Muscle layer of duodenum (tissue), 2 donors: ENCODE results near the gene SLC35B2.

ENCODE experiments used
- H3K27ac ChIP-seq: one replicate; pipeline ENCODE4 v1.7.0; 2013; ENCODE audit warnings: mild to moderate bottlenecking, low read length
- H3K27me3 ChIP-seq: one replicate; pipeline ENCODE4 v1.7.0; 2013; ENCODE audit warnings: low read depth, mild to moderate bottlenecking, control low read depth, low read length
- H3K36me3 ChIP-seq, 2 donors: one replicate each; pipeline ENCODE4 v1.7.0; 2013; ENCODE audit warnings: low read length in 2 of 2, control low read depth in 1 of 2, mild to moderate bottlenecking in 1 of 2; ENCODE audit not compliant: insufficient read depth in 2 of 2, control insufficient read depth in 1 of 2
- H3K4me1 ChIP-seq, 2 donors: one replicate each; pipeline ENCODE4 v1.7.0; 2013; ENCODE audit warnings: low read length in 2 of 2, mild to moderate bottlenecking in 2 of 2, control low read depth in 1 of 2, moderate library complexity in 1 of 2; ENCODE audit not compliant: insufficient read depth in 2 of 2, control insufficient read depth in 1 of 2
- H3K4me3 ChIP-seq, 2 donors: one replicate each; pipeline ENCODE4 v1.7.0; 2013; ENCODE audit warnings: low read length in 2 of 2, low read depth in 1 of 2, mild to moderate bottlenecking in 1 of 2
- H3K9me3 ChIP-seq, 2 donors: one replicate each; pipeline ENCODE4 v1.7.0; 2013; ENCODE audit warnings: low read length in 2 of 2, control low read depth in 1 of 2, mild to moderate bottlenecking in 1 of 2; ENCODE audit not compliant: control insufficient read depth in 1 of 2
- donor health status: healthy.

The SLC35B2 gene

DNA sequence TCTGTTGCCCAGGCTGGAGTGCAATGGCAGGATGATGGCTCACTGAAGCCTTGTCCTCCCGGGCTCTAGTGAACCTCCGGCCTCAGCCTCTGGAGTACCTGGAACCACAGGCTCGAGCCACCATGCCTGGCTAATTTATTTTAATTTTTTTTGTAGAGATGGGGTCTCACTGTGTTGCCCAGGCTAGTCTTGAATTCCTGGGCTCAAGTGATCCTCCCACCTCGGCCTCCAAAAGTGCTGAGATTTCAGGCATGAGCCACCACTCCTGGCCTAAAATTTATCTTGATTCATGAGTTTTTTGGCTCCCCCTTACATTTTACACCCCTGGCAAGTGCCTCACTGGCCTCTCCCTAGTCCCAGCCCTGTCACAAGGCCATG is 36.4 kb downstream of the SLC35B2 start:
- H3K4me1 ChIP-seq, result peaks cover 36 to 76% of the 10 kb centered on the region in 2 donors

DNA sequence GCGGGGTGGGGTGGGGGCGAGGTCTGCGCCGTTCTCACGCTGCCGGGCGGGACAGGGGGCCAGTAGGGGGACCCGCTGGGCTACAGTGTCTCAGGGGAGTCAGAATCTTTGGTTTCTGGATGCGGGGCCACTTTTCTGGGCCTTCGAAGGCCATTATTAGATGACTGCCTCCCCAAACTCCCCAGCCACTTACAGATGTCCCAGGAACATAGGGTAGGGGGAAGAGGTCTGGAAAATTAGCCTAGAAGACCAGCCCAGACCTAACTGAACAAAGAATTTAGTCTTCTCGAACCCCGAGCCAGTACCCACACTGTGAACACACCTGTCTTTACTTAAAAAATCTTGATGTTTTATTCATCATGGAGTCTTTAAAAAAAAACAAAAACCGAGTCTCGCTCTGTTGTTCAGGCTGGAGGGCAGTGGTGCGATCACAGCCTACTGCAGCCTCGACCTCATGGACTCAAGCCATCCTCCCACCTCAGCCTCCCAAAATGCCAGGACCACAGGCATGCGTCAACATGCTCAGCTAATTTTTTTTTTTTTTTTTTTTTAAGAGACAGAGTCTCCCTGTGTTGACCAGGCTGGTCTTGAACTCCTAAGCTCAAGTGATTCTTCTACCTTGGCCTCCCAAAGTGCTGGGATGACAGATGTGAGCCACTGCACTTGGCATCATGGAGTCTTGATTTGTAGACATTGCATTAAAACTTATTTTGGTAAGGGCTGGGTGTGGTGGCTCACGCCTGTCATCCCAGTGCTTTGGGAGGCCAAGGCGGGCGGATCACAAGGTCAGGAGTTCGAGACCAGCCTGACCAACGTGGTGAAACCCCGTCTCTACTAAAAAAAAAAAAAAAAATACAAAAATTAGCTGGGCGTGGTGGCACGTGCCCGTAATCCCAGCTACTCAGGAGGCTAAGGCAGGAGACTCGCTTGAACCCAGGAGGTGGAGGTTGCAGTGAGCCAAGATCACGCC is 37.2 kb downstream of the SLC35B2 start:
- Histone ChIP-seq H3K4me3 (peak overlapping the region; percentile 46 to 72), H3K27me3 (no peaks in the 10 kb centered on the region), H3K4me1 (peaks cover 36 to 68% of the 10 kb centered on the region in 2 donors), H3K36me3 (no peaks in the 10 kb centered on the region), H3K27ac (no peak overlapping the region), H3K9me3 (no peaks in the 10 kb centered on the region)

More for the DNA sequence above, 36.4 kb downstream of the SLC35B2 start:
- Histone ChIP-seq H3K4me3 (no peak overlapping the region), H3K9me3 (no peaks in the 10 kb centered on the region), H3K27ac (peak overlapping the region; percentile 27), H3K36me3 (no peaks in the 10 kb centered on the region), H3K27me3 (no peaks in the 10 kb centered on the region)

DNA sequence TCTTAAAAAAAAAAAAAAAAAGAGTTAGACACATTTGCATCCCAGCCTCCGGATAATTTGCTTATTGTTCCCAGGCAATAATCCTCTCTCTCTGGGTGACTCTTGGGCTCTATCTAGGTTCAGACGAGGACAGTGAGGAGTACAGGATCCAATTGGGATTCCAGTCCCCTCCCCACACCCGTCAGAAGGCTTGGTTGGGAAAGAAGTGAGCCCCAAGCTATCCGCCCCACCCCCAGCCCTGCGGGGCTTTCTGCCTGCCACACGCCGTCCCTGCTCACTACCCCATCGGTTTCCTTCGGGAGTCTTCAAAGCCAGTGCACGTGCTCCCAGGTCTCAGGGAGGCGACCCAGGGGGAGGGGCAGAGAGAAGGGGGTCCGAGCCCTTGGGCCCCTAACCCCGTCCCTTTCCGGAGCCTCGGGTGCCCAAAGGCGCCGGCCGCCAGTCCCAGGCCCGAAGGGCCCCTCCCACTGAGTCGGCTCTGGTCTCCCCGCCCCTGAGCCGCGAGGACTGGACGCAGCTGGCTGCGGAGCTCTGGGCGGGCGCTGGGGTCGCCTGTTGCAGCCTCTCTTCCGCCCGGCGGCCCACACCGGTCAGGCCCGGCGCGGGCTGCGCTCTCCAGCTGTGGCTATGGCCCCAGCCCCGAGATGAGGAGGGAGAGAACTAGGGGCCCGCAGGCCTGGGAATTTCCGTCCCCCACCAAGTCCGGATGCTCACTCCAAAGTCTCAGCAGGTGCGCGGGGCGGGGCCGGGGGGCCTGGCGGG is 38.1 kb downstream of the SLC35B2 start:
- Histone ChIP-seq H3K4me1 (peaks cover 31 to 60% of the 10 kb centered on the region in 2 donors), H3K9me3 (no peaks in the 10 kb centered on the region), H3K27me3 (no peaks in the 10 kb centered on the region), H3K36me3 (no peaks in the 10 kb centered on the region), H3K4me3 (peak overlapping the region; percentile 63 to 72), H3K27ac (peak overlapping the region; percentile 49)

DNA sequence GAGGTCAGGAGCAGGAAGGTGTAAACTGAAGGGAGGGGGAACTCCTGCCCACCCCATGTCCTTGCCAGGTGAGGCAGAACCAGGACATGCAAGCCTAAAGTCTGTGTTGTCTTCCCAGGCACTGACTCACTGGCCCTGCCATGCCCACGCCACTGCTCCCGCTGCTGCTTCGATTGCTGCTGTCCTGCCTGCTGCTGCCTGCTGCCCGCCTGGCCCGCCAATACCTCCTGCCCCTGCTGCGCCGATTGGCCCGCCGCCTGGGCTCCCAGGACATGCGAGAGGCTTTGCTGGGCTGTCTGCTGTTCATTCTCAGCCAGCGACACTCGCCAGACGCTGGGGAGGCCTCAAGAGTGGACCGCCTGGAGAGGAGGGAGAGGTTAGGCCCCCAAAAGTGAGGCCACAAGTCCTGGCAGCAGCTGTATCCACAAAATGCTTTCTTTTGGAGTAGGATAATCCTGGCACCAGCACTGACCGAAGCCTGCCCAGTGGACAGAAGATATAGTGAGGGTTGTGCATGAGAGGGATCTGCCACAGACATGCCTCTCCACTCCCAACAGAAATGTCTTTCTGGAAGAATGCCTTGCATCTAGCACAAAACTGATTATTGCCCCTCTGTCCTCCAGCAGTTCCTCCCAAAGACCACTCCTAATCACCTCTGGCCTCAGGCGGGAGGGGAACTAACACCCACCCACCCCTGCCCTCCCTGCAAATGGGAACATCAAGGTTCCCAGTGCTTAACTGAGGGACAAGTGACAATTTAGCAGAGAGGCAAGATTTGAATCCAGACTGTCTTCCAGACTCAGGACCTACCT is 39.8 kb downstream of the SLC35B2 start:
- H3K4me3 ChIP-seq, result peak overlapping the region in 1 of 2 donors; percentile 29
- H3K27ac ChIP-seq, result peak overlapping the region; percentile 67
- H3K4me1 ChIP-seq, result peaks cover 26 to 50% of the 10 kb centered on the region in 2 donors
- H3K36me3 ChIP-seq, result no peaks in the 10 kb centered on the region
- H3K27me3 ChIP-seq, result no peaks in the 10 kb centered on the region
- no peaks in the 10 kb centered on the region for H3K9me3 ChIP-seq

DNA sequence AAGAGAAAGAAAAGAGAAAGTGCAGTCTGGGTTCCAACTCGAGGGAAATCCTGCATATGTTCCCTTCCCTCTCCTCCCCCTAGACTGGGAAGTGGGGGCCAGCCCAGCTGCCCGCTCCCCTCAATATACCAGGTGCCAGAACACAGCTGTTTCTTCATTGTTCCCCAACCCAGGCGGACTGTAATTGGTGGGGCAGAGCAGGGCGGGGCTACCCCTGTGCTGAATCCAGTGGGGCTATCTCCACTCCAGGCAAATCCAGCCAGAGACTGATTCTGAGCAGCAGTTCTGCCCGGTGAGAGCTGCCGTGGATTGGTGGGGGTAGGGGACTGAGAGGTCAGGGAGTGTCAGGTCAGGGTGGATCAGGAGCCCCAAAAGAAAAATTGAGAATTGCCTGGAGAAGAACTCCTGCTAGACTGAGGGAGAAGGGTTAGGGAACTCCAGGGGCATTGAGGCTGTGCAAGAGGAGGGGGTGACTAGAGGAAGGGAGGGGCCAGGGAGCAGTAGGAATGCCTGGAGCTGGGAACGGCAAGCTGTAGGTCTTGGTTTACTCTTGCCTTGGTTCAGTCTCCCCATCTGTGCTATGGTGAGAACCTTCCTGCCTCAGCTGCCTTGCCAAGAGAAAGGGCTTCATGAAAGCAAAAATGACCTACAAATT is 40.5 kb downstream of the SLC35B2 start, which contains the start of gene MYMX:
Gene MYMX, plus strand, starts transcription at position 250 of the 655 bp plus-strand sequence. CDS start 546 bp downstream, outside the sequence.
- Histone ChIP-seq H3K9me3 (no peaks in the 10 kb centered on the region), H3K36me3 (no peaks in the 10 kb centered on the region), H3K27ac (peak within 1 kb of the TSS; percentile 67), H3K4me1 (peaks cover 22 to 43% of the 10 kb centered on the region in 2 donors), H3K4me3 (peak within 1 kb of the TSS in 1 of 2 donors; percentile 29), H3K27me3 (no peaks in the 10 kb centered on the region)

DNA sequence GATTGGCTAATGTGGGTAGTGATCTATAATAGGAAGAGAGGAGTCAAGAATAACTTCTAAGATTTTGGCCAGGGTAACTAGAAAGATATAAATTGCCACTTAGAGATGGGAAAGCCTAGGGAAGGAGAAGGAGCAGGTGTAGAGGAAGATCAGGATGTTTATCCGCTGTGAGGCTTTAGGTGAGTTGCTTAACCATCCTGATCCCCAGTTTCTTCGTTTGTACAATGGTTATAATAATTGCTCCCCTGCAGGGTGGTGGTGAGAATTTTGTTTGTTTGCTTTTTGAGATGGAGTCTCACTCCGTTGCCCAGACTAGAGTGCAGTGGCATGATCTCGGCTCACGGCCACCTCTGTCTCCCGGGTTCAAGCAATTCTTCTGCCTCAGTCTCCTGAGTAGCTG is 43.0 kb downstream of the SLC35B2 start:
- no peaks in the 10 kb centered on the region for H3K36me3 ChIP-seq
- no peaks in the 10 kb centered on the region for H3K9me3 ChIP-seq
- peaks cover 14 to 25% of the 10 kb centered on the region in 2 donors for H3K4me1 ChIP-seq
- H3K27me3 ChIP-seq, result no peaks in the 10 kb centered on the region
- H3K27ac ChIP-seq, result no peak overlapping the region
- H3K4me3 ChIP-seq, result no peak overlapping the region

DNA sequence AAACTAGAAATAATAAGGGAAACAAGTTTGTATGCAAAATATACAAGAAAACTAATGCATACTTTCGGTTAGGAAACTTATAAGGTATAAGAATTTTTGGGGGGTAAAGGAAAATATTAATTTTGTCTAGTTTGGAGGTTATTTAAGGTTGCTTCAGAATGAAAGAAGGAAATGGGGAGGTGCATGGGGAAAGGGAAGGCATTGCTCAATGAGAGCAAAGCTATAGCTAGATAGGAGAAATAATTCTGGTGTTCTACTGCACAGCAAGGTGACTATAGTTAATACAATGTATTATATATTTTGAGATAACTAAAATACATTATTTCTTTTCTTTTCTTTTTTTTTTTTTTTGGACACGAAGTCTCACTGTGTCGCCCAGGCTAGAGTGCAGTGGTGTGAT is 46.0 kb downstream of the SLC35B2 start:
- no peaks in the 10 kb centered on the region for H3K36me3 ChIP-seq
- H3K4me3 ChIP-seq, result no peak overlapping the region
- no peaks in the 10 kb centered on the region for H3K9me3 ChIP-seq
- no peaks in the 10 kb centered on the region for H3K4me1 ChIP-seq
- H3K27me3 ChIP-seq, result no peaks in the 10 kb centered on the region
- H3K27ac ChIP-seq, result no peak overlapping the region

DNA sequence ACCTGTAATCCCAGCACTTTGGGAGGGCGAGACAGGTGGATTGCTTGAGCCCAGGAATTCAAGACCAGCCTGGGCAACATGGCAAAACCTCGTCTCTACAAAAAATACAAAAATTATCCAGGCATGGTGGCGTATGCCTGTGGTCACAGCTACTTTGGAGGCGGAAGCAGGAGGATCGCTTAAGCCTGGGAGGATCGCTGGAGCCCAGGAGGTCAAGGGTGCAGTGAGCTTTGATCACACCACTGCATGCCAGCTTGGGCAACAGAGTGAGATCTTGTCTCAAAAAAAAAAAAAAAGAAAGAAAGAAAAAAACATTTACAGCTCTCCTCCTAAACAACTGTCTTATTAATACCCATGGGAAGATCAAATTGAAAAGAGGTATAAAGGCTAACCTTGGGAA is 49.4 kb downstream of the SLC35B2 start:
- H3K9me3 ChIP-seq, result no peaks in the 10 kb centered on the region
- H3K4me3 ChIP-seq, result no peak overlapping the region
- no peaks in the 10 kb centered on the region for H3K36me3 ChIP-seq
- no peak overlapping the region for H3K27ac ChIP-seq
- H3K27me3 ChIP-seq, result no peaks in the 10 kb centered on the region
- H3K4me1 ChIP-seq, result no peaks in the 10 kb centered on the region
